DMS153 (cell line): ENCODE results near the gene AHSP.
"Not testable (repeated sequence)": the region's sequence is repeated elsewhere in the genome, so short reads cannot be mapped to it uniquely, and the experiment has no call there.

Experiments used
- DNase-seq: peaks from one replicate; lab custom pipeline; 2025; lab: John Stamatoyannopoulos, UW

The AHSP gene

GRCh38 chr16:31501226-31501965 is 26.3 kb upstream of the AHSP start:
- DNase-seq = no peak

GRCh38 chr16:31501966-31502348 is 25.7 kb upstream of the AHSP start:
- no peak for DNase-seq

GRCh38 chr16:31502981-31503380 is 24.7 kb upstream of the AHSP start:
- DNase-seq = no peak

GRCh38 chr16:31503555-31503954 is 24.1 kb upstream of the AHSP start:
- DNase-seq = not testable (repeated sequence)

- DNase-seq = no peak
Measured at GRCh38 chr16:31504159-31504558, 23.5 kb upstream of the AHSP start.

- no peak for DNase-seq
Measured at GRCh38 chr16:31505483-31505882, 22.2 kb upstream of the AHSP start.

GRCh38 chr16:31507617-31507928 is 20.1 kb upstream of the AHSP start:
- DNase-seq = no peak

GRCh38 chr16:31507929-31508705 is 19.6 kb upstream of the AHSP start, which contains the start of gene RUSF1:
RUSF1 (minus strand) TSS chr16:31508391; CDS start chr16:31508373, 18 bp downstream.
- DNase-seq = peak; percentile 21

- no peak for DNase-seq
Measured at GRCh38 chr16:31508706-31509195, 18.9 kb upstream of the AHSP start.

- DNase-seq = no peak
Measured at GRCh38 chr16:31513126-31513525, 14.6 kb upstream of the AHSP start.

- DNase-seq = no peak
Measured at GRCh38 chr16:31513884-31514283, 13.8 kb upstream of the AHSP start.

GRCh38 chr16:31517800-31518402 is 9.8 kb upstream of the AHSP start:
- DNase-seq = no peak

- DNase-seq = peak; percentile 90
Measured at GRCh38 chr16:31519759-31520431, 7.8 kb upstream of the AHSP start.

GRCh38 chr16:31521368-31521767 is 6.3 kb upstream of the AHSP start:
- DNase-seq = no peak

GRCh38 chr16:31522071-31522470 is 5.6 kb upstream of the AHSP start:
- DNase-seq = no peak

GRCh38 chr16:31523768-31524167 is 3.9 kb upstream of the AHSP start:
- DNase-seq = not testable (repeated sequence)

GRCh38 chr16:31525113-31525512 is 2.6 kb upstream of the AHSP start:
- no peak for DNase-seq

- no peak for DNase-seq
Measured at GRCh38 chr16:31528523-31529107, 915 bp downstream of the AHSP start.

GRCh38 chr16:31529108-31529936 is 1.6 kb downstream of the AHSP start:
- no peak for DNase-seq

GRCh38 chr16:31529937-31530312 is 2.2 kb downstream of the AHSP start:
- no peak for DNase-seq

GRCh38 chr16:31530405-31530804 is 2.7 kb downstream of the AHSP start:
- no peak for DNase-seq
